HG03095 (cell line): ENCODE results near the gene VPS8.
"Not testable (repeated sequence)": the region's sequence is repeated elsewhere in the genome, so short reads cannot be mapped to it uniquely, and the experiment has no call there.

Source experiments
- ATAC-seq: cut with Tn5 transposase; IDR thresholded peaks from one replicate; pipeline ENCODE4 v1.9.1; 2021; ENCODE audit warnings: moderate library complexity; ENCODE audit not compliant: unreplicated experiment

The VPS8 gene

DNA sequence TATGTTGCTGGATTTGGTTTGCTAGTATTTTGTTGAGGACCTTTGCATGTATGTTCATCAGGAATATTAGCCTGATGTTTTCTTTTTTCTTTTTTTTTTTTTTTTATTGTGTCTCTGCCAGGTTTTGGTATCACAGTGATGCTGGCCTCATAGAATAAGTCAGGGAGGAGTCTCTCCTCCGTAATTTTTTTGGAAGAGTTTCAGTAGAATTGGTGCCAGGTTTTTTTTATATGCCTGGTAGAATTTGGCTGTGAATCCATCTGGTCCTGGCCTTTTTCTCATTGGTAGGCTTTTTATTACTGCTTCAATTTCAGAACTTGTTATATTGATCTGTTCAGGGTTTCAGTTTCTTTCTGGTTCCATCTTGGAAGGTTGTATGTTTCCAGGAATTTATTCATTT lies 165.8 kb downstream of the VPS8 start:
- no peak for ATAC-seq

DNA sequence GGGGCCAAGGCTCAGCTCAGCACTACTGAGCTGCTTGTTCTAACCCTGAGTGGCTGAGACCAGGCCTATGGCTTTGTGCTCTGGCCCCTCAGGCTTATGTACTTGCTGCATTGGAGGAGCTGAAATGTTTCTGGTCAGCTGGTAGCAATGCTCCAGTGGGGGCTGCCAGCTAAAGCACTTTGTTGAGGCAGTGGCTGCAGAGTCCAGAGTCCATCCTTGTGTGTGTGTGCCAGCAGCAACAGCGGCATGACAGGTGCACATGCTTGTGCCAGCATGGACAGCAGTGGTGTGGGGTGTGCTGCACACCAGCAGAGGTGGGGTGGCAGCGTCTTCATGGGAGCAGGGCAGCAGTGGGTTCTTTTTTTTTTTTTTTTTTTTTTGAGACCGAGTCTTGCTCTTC lies 169.1 kb downstream of the VPS8 start:
- ATAC-seq: no peak

GRCh38 chr3:184982076-184982475 lies 170.1 kb downstream of the VPS8 start:
- ATAC-seq: no peak

DNA sequence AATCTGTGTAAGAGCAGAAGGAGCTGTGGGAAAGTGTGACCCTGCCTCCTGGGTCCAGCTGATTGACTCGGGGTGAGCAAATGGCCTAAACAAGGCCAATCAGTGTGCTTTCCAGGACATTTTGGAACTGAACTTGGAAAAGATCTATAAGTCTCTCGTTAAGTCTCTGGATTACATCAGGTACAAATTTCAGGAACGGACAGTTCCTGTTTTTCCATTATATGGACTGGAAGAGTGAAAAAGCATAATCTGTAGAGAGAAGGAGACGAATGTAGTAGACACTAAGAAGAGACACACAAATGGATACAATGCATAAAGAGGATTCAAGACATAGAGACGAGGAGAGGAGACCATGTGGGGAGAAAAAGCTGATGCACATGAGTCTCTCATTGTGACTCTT lies 173.6 kb downstream of the VPS8 start:
- no peak for ATAC-seq

GRCh38 chr3:184986366-184986889 lies 174.5 kb downstream of the VPS8 start:
- no peak for ATAC-seq

DNA sequence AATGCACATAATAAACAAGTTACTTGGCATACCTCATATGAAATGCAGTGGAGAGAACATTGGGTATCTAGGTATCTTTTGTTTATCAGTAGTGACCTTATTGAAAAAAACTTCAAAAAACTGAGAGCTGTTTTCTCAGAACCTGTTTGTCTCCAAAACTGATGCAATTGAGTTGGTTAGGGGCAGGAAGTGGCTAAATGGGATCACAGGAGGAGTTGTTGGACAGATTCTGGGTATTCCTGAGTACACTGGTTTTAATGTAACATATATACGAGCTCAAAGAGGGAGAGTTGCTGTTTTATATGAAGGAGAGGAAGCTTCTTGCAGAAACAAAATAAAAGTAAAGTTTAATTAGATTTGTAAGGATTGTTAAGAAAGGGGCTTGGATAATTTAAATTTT lies 181.4 kb downstream of the VPS8 start:
- ATAC-seq: no peak

GRCh38 chr3:185003876-185004275 lies 191.9 kb downstream of the VPS8 start:
- not testable (repeated sequence) for ATAC-seq

DNA sequence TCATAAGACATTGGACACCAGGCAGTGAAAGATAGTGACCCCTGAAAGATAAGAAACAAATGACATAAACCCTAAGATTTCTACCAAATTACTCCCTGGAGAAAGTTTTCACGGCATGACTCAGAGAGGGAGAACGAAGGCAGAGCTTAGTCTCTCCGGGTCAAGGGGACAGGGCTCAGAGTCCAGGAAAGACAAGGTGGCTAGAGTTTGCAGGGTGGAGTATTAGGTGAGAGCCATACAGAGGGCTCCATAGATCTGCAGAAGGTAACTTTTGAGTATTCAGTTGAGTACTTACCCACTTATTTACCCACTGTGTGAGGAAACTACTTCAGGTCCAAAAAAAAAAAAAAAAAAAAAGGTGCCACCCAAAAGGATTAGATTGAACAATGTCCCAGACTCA lies 197.7 kb downstream of the VPS8 start:
- no peak for ATAC-seq

DNA sequence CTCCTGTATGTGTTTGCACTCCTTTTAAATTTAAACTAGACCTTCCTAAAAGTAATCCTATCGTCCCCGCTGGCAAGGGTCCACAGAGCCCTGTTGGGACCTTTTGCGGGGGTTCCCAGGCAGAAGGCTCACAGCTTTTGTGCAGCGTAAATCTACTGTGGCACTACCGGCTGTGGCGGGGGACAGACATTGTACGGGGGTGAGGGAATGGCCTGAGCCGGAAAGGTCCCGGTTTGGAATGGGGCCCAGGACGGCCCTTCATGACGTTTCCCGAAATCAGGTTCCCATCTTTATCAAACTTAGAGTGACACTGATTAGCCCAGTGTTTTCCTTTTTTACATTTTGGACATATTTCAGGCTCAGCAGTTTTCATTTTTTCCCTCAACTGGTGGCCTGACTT lies 205.6 kb downstream of the VPS8 start:
- ATAC-seq: not testable (repeated sequence)

GRCh38 chr3:185017996-185018395 lies 206.0 kb downstream of the VPS8 start:
- ATAC-seq: not testable (repeated sequence)

DNA sequence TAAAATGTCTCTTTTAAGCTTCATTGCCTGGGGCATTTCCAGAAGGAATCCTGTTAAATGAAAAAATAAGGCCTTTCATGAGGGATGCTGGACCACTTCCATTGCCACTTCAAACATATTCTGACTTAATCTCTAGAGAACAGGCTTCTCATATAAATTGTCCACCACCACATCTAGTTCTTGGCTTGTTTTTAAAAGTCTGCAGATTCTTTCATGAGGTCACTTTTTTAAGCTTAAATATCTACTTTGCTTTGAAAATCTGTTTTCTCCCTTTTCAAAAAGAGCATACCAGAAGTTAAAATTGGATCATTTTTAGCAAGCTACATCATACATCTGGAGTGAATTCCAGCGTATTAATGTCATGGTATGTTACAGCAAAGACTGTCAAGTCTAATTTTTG lies 209.3 kb downstream of the VPS8 start:
- ATAC-seq: no peak

- no peak for ATAC-seq
Measured at GRCh38 chr3:185024406-185024805, 212.4 kb downstream of the VPS8 start.

GRCh38 chr3:185024966-185025365 lies 213.0 kb downstream of the VPS8 start:
- no peak for ATAC-seq

DNA sequence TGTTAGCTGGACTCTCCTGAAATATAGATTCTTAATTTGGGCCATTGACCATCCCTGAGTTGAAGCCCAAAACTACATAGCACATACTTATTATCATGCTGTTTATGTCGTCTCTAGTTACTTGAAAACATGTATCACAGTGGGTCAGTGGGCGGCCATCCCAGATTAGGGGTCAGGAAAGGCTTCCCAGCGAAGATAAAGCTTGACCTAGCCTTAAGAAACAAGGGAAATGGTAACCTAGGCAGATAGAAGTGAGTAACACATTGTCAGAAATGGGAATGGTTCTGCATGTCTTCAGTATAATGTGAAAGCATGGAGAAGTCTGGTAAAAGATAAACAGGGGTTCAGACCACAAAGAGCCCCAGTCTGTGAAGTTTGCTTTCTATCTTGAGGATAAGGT lies 216.2 kb downstream of the VPS8 start:
- no peak for ATAC-seq

GRCh38 chr3:185029086-185029485 lies 217.1 kb downstream of the VPS8 start:
- ATAC-seq: no peak

GRCh38 chr3:185030399-185030798 lies 218.4 kb downstream of the VPS8 start:
- no peak for ATAC-seq

GRCh38 chr3:185030951-185031350 lies 219.0 kb downstream of the VPS8 start:
- ATAC-seq: no peak

DNA sequence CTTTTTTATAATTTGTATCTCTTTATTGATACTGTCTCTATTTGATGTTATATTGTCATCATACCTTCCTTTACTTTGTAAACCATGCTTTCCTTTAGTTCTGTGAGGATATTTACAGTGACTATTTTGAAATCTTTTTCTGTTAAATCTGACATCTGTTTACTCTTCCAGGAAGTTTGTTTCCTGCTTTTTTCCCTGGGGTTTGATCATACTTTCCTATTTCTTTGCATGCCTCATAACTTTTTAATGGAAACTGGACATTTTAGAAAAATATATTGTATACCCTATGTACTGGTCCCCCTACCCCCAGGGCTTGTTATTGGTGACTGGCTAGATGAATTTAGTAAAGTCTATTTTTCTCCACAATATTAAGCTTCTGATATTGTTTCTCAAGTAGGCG lies 225.8 kb downstream of the VPS8 start:
- ATAC-seq: no peak

DNA sequence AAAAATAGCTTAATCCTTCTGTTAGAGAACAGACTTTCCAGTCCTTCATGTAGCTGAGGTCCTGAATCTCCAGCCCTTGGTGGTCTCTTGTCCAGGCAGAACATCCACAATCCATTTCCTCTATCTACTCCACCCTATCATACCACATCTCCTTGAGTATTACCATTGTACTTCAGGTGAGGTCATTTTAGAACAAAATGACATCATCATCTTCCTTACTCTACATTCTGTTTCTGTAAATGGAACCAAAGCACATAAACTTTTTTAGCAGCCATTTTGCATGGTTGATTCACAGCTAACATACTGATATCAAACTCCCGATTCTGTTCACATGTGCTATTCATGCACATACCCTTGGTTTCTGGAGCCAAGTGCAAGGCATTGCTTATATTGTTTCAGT lies 228.5 kb downstream of the VPS8 start:
- ATAC-seq: no peak

DNA sequence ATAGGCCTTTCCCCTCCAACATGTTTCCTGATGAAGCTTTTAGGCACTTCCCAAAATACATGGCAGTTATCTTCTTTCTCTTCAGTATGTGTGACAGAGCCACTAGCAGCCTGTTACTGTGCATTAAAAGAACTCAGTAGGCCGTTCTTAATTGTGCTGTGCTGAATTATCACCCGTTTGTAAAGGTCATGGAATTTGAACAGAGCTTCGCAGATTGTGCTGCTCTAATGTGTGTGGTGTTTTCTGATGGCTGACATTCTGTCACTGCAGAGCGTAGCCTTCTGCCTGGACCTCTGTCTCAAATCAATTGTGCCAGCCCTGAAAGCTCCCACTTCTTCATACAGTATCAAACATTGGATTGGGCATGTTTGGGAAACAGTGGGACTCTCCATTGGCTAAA lies 229.6 kb downstream of the VPS8 start:
- ATAC-seq: no peak

GRCh38 chr3:185042312-185043050 lies 230.5 kb downstream of the VPS8 start:
- ATAC-seq: no peak

DNA sequence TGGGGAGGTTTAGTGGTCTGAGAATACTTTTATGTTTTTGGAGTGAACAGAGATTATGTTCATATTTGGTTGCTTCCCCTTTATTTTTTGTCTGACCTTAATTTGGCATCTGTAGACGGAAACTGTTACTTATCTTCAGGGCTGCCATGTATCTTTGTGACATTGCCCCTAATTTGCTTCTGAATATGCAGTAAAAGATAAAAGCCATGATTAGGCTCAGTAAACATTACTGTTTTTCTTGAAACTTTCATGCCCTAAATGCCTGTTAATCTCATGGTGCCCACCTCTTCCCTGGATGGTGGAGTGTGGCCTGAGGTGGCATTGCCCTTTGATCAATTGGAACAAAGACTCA lies 234.2 kb downstream of the VPS8 start:
- no peak for ATAC-seq

- ATAC-seq: no peak
Measured at GRCh38 chr3:185046603-185047002, 234.6 kb downstream of the VPS8 start.
